Measurements from ENCODE around the gene GLT6D1. TPM values are rescaled to one million over a fixed set of nuclear protein-coding genes. Genes with fewer than 3 reads are reported as not detected.
"Not testable (repeated sequence)": the region's sequence is repeated elsewhere in the genome, so short reads cannot be mapped to it uniquely, and the experiment has no call there.

The GLT6D1 gene
- total and polyA plus RNA-seq, 5 experiments from 2014 or later, result not detected

DNA sequence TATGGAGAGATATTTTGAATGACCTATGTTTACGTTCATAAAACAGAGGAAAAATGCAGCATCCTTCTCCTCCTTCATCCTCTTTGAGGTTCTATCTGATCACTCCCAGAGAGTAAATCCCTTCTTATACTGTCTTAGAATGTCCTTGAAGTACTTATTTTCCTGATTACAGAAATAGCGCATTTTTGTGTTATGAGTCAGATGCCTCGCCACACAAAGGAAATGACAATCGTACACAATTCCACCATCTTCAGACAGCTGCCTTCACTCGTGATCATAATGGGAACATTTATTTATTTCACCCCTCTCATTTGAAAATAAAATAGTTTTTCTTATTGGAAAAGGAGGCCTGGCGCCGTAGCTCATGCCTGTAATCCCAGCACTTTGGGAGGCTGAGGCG, 2.4 kb upstream of the GLT6D1 start:
- H3K27ac Mint-ChIP-seq, result no peak overlapping the region
- POLR2A ChIA-PET, result no interaction called here
- peaks cover 16 to 46% (median 21%) of the 10 kb centered on the region in 5 donors for H3K27me3 Mint-ChIP-seq

GRCh38 chr9:135641047-135641446, 1.7 kb upstream of the GLT6D1 start:
- no peak overlapping the region for H3K4me3 Mint-ChIP-seq
- H3K4me1 Mint-ChIP-seq, result no peaks in the 10 kb centered on the region
- ATAC-seq (no peak), DNase-seq (no peak)
- no peak overlapping the region for H3K27ac Mint-ChIP-seq
- peaks cover 18 to 36% (median 30%) of the 10 kb centered on the region in 9 donors for H3K9me3 Mint-ChIP-seq
- H3K36me3 Mint-ChIP-seq, result peaks cover 0 to 36% (median 5%) of the 10 kb centered on the region in 3 donors
- H3K27me3 Mint-ChIP-seq, result peaks cover 22 to 53% (median 26%) of the 10 kb centered on the region in 5 donors
- POLR2A ChIA-PET, result no interaction called here

More for the DNA sequence above, 2.4 kb upstream of the GLT6D1 start:
- Mint-ChIP-seq H3K4me1 (no peaks in the 10 kb centered on the region), H3K9me3 (peaks cover 20 to 38% (median 36%) of the 10 kb centered on the region in 9 donors), H3K4me3 (no peak overlapping the region), H3K36me3 (peaks cover 0 to 36% (median 5%) of the 10 kb centered on the region in 3 donors)
- ATAC-seq, result no peak
- DNase-seq, result no peak

DNA sequence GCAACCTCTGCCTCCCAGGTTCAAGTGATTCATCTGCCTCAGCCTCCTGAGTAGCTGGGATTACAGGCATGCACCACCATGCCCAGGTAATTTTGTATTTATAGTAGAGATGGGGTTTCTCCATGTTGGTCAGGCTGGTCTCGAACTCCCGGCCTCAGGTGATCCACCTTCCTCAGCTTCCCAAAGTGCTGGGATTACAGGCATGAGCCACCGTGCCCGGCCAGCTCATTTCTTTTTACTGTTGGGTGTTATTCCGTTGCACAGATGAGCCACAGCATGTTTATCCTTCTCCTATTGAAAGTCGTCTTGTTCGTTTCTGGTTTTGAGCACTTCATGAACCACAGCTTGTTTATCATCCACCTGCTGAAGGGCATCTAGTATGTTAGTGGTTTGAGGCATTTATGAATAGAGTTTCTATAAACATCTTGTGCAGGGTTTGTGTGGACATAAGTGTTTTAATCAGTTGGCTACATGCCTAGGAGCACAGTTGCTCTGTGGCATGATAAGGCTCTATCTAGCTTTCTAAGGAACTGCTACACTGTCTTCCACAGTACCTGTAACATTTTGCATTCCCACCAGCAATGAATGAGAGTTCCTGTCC, 2.3 kb downstream of the GLT6D1 start:
- ATAC-seq, H3K36me3 Mint-ChIP-seq, H3K4me1 Mint-ChIP-seq, DNase-seq, H3K4me3 Mint-ChIP-seq, POLR2A ChIA-PET, H3K9me3 Mint-ChIP-seq, H3K27ac Mint-ChIP-seq: not testable (repeated sequence)
- peaks cover 25 to 55% (median 30%) of the 10 kb centered on the region in 5 donors for H3K27me3 Mint-ChIP-seq

DNA sequence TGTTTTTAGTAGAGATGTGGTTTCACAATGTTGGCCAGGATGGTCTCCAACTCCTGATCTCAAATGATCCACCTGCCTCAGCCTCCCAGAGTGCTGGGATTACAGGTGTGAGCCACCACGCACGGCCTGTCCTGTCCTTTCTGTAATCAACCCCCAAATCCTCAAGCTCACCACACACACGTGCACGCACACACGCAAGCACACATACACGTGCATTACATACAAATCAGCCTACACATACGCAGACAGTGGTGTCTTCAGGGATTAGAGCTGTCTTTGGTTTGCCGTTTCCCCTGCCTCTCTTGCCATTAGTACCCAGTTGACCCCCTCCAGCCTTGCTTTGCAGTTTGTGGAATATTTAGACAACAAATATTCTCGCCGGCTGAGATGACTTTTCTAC, 6.5 kb downstream of the GLT6D1 start:
- H3K27me3 Mint-ChIP-seq, result peaks cover 19 to 36% (median 28%) of the 10 kb centered on the region in 5 donors
- H3K4me1 Mint-ChIP-seq, result no peaks in the 10 kb centered on the region
- ATAC-seq (no peak), DNase-seq (no peak)
- peaks cover 0 to 2% (median 0%) of the 10 kb centered on the region in 3 donors for H3K36me3 Mint-ChIP-seq
- POLR2A ChIA-PET, result no interaction called here
- H3K27ac Mint-ChIP-seq, result no peak overlapping the region
- no peak overlapping the region for H3K4me3 Mint-ChIP-seq
- H3K9me3 Mint-ChIP-seq, result peaks cover under 1 to 20% (median 15%) of the 10 kb centered on the region in 9 donors

GRCh38 chr9:135624282-135624681, 15.1 kb downstream of the GLT6D1 start:
- Mint-ChIP-seq H3K36me3 (peaks cover 0 to 7% (median 0%) of the 10 kb centered on the region in 3 donors), H3K27me3 (peaks cover 0 to 9% (median 5%) of the 10 kb centered on the region in 5 donors)

GRCh38 chr9:135622415-135623020, 16.8 kb downstream of the GLT6D1 start:
- Mint-ChIP-seq H3K4me3 (no peak overlapping the region), H3K27me3 (peaks cover 3 to 17% (median 10%) of the 10 kb centered on the region in 5 donors), H3K36me3 (peaks cover 0 to 7% (median 0%) of the 10 kb centered on the region in 3 donors), H3K9me3 (peaks cover 4 to 21% (median 12%) of the 10 kb centered on the region in 9 donors), H3K4me1 (no peaks in the 10 kb centered on the region), H3K27ac (no peak overlapping the region)
- ATAC-seq (no peak), DNase-seq (no peak)
- POLR2A ChIA-PET, result no interaction called here

More at GRCh38 chr9:135624282-135624681, 15.1 kb downstream of the GLT6D1 start:
- Mint-ChIP-seq H3K4me1 (no peaks in the 10 kb centered on the region), H3K9me3 (peaks cover 8 to 36% (median 20%) of the 10 kb centered on the region in 9 donors), H3K27ac (no peak overlapping the region), H3K4me3 (no peak overlapping the region)
- DNase-seq (no peak), ATAC-seq (no peak)
- POLR2A ChIA-PET, result no interaction called here

DNA sequence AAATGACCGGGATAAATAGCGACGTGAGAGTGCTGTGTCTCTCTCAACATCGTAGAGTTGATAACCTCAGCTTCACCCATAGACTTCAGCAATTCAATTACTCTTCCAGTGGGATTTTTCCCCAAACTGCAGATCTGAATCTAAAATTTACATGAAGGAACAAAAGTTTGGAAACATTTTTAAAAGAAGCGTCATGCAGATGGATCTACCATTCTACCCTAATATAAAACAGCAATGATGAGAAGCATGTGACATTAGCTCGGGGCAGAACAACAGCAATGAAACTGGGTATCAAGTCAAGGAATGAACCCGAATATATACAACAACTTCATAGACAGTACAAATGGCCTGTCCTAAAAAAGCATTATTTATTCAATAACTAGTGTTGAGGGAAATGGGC, 18.8 kb downstream of the GLT6D1 start:
- Mint-ChIP-seq H3K27ac (no peak overlapping the region), H3K9me3 (peaks cover 0 to 5% (median 0%) of the 10 kb centered on the region in 9 donors), H3K36me3 (no peaks in the 10 kb centered on the region), H3K27me3 (peaks cover 0 to 18% (median 12%) of the 10 kb centered on the region in 5 donors), H3K4me1 (no peaks in the 10 kb centered on the region), H3K4me3 (no peak overlapping the region)
- DNase-seq (no peak), ATAC-seq (no peak)
- POLR2A ChIA-PET, result no interaction called here

- H3K36me3 Mint-ChIP-seq, result no peaks in the 10 kb centered on the region
- H3K4me1 Mint-ChIP-seq, result no peaks in the 10 kb centered on the region
- ATAC-seq, result no peak
- H3K27ac Mint-ChIP-seq, result no peak overlapping the region
- H3K4me3 Mint-ChIP-seq, result no peak overlapping the region
- peaks cover 0 to 21% (median 14%) of the 10 kb centered on the region in 5 donors for H3K27me3 Mint-ChIP-seq
- POLR2A ChIA-PET, result no interaction called here
- no peaks in the 10 kb centered on the region for H3K9me3 Mint-ChIP-seq
- no peak for DNase-seq
These were observed 19.8 kb downstream of the GLT6D1 start for GRCh38 chr9:135619599-135619886.

DNA sequence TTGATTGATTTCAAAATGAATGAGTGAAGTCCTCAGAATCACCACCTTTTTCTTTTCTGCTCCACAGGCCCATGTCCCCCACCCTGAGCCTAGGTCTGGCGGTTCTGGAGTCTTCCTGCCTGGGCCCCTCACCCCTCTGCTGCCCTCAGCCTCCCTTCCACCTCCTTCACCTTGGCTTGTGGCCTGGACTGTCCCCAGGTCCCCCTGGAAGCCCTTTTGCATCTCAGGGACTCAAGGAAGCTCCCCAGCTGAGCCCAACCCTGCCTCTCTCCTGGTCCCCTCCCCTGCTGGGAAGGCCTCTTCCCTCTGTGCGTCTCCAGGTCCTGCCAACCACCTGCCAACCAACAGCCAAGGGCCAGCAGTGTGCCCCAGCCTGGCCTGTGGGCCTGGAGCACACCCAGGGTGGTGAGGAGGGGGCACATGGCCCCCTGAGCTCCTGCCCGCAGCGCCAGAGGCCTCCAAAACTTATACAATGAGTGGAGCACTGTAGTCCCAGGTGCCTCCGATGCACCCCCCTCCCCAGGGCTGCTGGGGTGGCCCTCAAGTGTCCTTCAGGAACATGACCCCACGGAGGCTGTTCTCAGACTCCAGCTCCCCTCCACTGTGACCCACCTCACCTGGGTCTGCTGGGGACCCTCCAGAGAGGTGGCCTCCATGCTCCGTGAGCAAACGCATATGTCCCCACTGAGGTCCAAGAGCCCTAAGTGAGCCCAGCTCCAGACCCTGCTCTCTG, 20.3 kb downstream of the GLT6D1 start:
- H3K4me1 Mint-ChIP-seq, result no peaks in the 10 kb centered on the region
- DNase-seq (no peak), ATAC-seq (no peak)
- H3K27me3 Mint-ChIP-seq, result peaks cover 0 to 21% (median 14%) of the 10 kb centered on the region in 5 donors
- no peaks in the 10 kb centered on the region for H3K36me3 Mint-ChIP-seq
- H3K9me3 Mint-ChIP-seq, result no peaks in the 10 kb centered on the region
- H3K4me3 Mint-ChIP-seq, result no peak overlapping the region
- POLR2A ChIA-PET, result no interaction called here
- peak overlapping the region in 1 of 10 donors; percentile 29 for H3K27ac Mint-ChIP-seq

- H3K36me3 Mint-ChIP-seq, result no peaks in the 10 kb centered on the region
- H3K27me3 Mint-ChIP-seq, result peaks cover 0 to 26% (median 15%) of the 10 kb centered on the region in 5 donors
- H3K4me1 Mint-ChIP-seq, result no peaks in the 10 kb centered on the region
- H3K9me3 Mint-ChIP-seq, result no peaks in the 10 kb centered on the region
- no peak overlapping the region for H3K4me3 Mint-ChIP-seq
- no peak overlapping the region for H3K27ac Mint-ChIP-seq
- no peak for ATAC-seq
- no peak for DNase-seq
- POLR2A ChIA-PET, result no interaction called here
These were observed 21.3 kb downstream of the GLT6D1 start for GRCh38 chr9:135617991-135618411.

- Mint-ChIP-seq H3K9me3 (no peaks in the 10 kb centered on the region), H3K4me1 (no peaks in the 10 kb centered on the region), H3K27me3 (peaks cover 0 to 29% (median 15%) of the 10 kb centered on the region in 5 donors), H3K27ac (no peak overlapping the region), H3K4me3 (no peak overlapping the region), H3K36me3 (no peaks in the 10 kb centered on the region)
- no peak for ATAC-seq
- no peak for DNase-seq
- POLR2A ChIA-PET, result no interaction called here
These were observed 21.8 kb downstream of the GLT6D1 start for GRCh38 chr9:135617538-135617900.

DNA sequence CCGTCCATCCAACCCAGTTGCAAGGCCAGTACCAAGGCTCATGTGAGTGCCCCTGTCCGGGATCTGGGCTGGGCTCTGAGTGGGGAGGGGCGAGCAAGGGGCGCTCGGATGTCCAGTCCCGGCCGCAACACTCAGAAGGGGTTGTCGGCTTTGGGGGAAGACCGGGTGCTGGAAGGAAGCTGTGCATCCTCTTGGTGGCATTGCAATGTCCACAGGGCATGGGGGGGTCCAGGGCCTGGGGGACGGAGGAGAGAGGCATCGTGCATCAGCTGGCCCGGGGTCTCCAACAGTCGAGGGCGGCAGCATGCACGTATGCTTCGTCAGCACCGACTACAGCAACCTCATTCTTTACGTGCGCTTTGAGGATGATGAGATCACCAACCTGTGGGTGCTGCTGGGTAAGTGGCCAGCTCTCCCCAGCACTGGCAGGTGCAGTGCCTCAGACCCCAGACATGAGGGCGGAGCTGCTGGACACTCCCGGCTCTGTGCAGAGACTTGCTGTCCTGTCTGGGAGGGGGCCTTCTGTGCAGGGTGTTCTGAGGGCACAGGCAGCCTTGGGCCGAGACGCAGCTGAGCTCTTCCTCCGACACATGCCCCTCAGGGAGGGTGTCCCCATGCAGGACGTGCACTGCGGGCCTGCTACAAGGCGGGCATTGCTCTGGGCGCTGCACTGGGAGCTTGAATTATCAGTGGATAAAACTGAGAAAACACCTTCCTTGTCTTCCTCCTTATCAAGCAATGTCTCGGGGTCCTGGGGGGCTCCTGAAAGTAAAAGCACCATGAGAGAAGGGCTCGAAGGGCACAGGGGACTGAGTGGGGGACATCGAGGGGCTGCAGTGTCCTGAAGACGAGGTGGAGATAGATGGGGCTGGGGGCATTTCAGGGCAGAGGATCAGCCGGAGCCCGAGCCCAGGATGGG, 22.5 kb downstream of the GLT6D1 start:
- no peak for DNase-seq
- Mint-ChIP-seq H3K4me1 (peaks cover 0 to 2% (median 0%) of the 10 kb centered on the region in 4 donors), H3K27ac (no peak overlapping the region), H3K4me3 (no peak overlapping the region), H3K9me3 (peaks cover 0 to under 1% (median 0%) of the 10 kb centered on the region in 9 donors), H3K36me3 (no peaks in the 10 kb centered on the region), H3K27me3 (peaks cover 3 to 29% (median 19%) of the 10 kb centered on the region in 5 donors)
- no peak for ATAC-seq
- POLR2A ChIA-PET, result no interaction called here
